ENCODE results near the gene DDX1. TPM values are rescaled to one million over a fixed set of nuclear protein-coding genes. Genes with fewer than 3 reads are reported as not detected.

Gene DDX1
- total RNA-seq, 1 experiment from 2014 or later: 115 TPM

DNA sequence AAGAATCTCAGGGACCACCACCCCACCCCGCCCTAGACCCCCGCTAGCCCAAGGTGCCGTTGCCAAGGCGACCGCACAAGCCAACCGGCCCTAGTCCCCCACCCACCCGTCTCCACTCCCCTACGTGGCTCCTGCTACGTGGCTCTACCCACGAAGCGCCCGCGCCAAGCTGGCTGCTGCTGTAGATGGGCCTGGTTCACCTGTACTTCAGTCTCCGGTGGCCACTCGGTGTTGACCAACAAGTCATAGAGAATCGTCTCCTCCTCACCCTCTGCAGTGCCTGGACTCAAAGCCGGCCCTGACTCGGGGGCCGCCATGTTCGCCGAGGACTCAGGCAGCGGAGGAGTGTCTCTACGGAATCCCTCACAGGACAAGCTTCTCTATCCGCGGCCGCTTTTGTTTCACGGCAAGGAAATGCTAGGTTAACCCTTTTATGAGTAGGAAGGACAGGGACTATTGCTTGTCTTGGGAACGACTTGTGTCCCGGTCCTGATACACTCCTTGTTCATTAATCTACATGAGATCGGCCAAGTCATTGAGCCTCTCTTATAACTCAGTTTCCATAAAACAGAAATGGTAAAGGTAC, 30.6 kb upstream of the DDX1 start, which contains the start of gene NBAS (continued):
- TF ChIP-seq, protein P1, sequence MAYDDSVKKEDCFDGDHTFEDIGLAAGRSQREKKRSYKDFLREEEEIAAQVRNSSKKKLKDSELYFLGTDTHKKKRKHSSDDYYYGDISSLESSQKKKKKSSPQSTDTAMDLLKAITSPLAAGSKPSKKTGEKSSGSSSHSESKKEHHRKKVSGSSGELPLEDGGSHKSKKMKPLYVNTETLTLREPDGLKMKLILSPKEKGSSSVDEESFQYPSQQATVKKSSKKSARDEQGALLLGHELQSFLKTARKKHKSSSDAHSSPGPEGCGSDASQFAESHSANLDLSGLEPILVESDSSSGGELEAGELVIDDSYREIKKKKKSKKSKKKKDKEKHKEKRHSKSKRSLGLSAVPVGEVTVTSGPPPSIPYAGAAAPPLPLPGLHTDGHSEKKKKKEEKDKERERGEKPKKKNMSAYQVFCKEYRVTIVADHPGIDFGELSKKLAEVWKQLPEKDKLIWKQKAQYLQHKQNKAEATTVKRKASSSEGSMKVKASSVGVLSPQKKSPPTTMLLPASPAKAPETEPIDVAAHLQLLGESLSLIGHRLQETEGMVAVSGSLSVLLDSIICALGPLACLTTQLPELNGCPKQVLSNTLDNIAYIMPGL (CRISPR knock-in tag; IDR thresholded peaks at IDR 0.05): 0 out of 2 replicates have a peak, but pooled peaks have one; percentile 47
- TF ChIP-seq, protein P2, sequence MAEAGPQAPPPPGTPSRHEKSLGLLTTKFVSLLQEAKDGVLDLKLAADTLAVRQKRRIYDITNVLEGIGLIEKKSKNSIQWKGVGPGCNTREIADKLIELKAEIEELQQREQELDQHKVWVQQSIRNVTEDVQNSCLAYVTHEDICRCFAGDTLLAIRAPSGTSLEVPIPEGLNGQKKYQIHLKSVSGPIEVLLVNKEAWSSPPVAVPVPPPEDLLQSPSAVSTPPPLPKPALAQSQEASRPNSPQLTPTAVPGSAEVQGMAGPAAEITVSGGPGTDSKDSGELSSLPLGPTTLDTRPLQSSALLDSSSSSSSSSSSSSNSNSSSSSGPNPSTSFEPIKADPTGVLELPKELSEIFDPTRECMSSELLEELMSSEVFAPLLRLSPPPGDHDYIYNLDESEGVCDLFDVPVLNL (CRISPR knock-in tag; IDR thresholded peaks at IDR 0.05; ENCODE audit: borderline replicate concordance, low read depth): no peak
- TF ChIP-seq, protein P3, sequence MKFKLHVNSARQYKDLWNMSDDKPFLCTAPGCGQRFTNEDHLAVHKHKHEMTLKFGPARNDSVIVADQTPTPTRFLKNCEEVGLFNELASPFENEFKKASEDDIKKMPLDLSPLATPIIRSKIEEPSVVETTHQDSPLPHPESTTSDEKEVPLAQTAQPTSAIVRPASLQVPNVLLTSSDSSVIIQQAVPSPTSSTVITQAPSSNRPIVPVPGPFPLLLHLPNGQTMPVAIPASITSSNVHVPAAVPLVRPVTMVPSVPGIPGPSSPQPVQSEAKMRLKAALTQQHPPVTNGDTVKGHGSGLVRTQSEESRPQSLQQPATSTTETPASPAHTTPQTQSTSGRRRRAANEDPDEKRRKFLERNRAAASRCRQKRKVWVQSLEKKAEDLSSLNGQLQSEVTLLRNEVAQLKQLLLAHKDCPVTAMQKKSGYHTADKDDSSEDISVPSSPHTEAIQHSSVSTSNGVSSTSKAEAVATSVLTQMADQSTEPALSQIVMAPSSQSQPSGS (CRISPR knock-in tag; IDR thresholded peaks at IDR 0.05; ENCODE audit: borderline replicate concordance, low read depth): no peak
- TF ChIP-seq, protein P4, sequence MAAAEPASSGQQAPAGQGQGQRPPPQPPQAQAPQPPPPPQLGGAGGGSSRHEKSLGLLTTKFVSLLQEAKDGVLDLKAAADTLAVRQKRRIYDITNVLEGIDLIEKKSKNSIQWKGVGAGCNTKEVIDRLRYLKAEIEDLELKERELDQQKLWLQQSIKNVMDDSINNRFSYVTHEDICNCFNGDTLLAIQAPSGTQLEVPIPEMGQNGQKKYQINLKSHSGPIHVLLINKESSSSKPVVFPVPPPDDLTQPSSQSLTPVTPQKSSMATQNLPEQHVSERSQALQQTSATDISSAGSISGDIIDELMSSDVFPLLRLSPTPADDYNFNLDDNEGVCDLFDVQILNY (CRISPR knock-in tag; IDR thresholded peaks at IDR 0.05): no peak
- TF ChIP-seq FOXJ3 (CRISPR knock-in tag; IDR thresholded peaks at IDR 0.05; ENCODE audit: borderline replicate concordance) (no peak), SOX15 (CRISPR knock-in tag; IDR thresholded peaks at IDR 0.05) (no peak), IRF2 (CRISPR knock-in tag; IDR thresholded peaks at IDR 0.05; ENCODE audit: borderline replicate concordance, low read depth) (no peak), SMAD4 (CRISPR knock-in tag; IDR thresholded peaks at IDR 0.05) (no peak), SMAD3 (CRISPR knock-in tag; IDR thresholded peaks at IDR 0.05; ENCODE audit: borderline replicate concordance) (no peak), GABPB1 (CRISPR knock-in tag; IDR thresholded peaks at IDR 0.05) (peak; percentile 47; the same call in 1 of the 2 replicates), OVOL2 (CRISPR knock-in tag; IDR thresholded peaks at IDR 0.05; ENCODE audit: borderline replicate concordance) (no peak), TEAD1 (CRISPR knock-in tag; IDR thresholded peaks at IDR 0.05) (0 out of 2 replicates have a peak, but pooled peaks have one; percentile 16)
- TF ChIP-seq, protein P5, sequence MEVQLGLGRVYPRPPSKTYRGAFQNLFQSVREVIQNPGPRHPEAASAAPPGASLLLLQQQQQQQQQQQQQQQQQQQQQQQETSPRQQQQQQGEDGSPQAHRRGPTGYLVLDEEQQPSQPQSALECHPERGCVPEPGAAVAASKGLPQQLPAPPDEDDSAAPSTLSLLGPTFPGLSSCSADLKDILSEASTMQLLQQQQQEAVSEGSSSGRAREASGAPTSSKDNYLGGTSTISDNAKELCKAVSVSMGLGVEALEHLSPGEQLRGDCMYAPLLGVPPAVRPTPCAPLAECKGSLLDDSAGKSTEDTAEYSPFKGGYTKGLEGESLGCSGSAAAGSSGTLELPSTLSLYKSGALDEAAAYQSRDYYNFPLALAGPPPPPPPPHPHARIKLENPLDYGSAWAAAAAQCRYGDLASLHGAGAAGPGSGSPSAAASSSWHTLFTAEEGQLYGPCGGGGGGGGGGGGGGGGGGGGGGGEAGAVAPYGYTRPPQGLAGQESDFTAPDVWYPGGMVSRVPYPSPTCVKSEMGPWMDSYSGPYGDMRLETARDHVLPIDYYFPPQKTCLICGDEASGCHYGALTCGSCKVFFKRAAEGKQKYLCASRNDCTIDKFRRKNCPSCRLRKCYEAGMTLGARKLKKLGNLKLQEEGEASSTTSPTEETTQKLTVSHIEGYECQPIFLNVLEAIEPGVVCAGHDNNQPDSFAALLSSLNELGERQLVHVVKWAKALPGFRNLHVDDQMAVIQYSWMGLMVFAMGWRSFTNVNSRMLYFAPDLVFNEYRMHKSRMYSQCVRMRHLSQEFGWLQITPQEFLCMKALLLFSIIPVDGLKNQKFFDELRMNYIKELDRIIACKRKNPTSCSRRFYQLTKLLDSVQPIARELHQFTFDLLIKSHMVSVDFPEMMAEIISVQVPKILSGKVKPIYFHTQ (CRISPR knock-in tag; IDR thresholded peaks at IDR 0.05): no peak
- TF ChIP-seq, protein P6, sequence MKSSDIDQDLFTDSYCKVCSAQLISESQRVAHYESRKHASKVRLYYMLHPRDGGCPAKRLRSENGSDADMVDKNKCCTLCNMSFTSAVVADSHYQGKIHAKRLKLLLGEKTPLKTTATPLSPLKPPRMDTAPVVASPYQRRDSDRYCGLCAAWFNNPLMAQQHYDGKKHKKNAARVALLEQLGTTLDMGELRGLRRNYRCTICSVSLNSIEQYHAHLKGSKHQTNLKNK (CRISPR knock-in tag; IDR thresholded peaks at IDR 0.05): no peak
- TF ChIP-seq, protein P7, sequence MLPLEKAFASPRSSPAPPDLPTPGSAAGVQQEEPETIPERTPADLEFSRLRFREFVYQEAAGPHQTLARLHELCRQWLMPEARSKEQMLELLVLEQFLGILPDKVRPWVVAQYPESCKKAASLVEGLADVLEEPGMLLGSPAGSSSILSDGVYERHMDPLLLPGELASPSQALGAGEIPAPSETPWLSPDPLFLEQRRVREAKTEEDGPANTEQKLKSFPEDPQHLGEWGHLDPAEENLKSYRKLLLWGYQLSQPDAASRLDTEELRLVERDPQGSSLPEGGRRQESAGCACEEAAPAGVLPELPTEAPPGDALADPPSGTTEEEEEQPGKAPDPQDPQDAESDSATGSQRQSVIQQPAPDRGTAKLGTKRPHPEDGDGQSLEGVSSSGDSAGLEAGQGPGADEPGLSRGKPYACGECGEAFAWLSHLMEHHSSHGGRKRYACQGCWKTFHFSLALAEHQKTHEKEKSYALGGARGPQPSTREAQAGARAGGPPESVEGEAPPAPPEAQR (CRISPR knock-in tag; IDR thresholded peaks at IDR 0.05): no peak
- TF ChIP-seq, protein P8, sequence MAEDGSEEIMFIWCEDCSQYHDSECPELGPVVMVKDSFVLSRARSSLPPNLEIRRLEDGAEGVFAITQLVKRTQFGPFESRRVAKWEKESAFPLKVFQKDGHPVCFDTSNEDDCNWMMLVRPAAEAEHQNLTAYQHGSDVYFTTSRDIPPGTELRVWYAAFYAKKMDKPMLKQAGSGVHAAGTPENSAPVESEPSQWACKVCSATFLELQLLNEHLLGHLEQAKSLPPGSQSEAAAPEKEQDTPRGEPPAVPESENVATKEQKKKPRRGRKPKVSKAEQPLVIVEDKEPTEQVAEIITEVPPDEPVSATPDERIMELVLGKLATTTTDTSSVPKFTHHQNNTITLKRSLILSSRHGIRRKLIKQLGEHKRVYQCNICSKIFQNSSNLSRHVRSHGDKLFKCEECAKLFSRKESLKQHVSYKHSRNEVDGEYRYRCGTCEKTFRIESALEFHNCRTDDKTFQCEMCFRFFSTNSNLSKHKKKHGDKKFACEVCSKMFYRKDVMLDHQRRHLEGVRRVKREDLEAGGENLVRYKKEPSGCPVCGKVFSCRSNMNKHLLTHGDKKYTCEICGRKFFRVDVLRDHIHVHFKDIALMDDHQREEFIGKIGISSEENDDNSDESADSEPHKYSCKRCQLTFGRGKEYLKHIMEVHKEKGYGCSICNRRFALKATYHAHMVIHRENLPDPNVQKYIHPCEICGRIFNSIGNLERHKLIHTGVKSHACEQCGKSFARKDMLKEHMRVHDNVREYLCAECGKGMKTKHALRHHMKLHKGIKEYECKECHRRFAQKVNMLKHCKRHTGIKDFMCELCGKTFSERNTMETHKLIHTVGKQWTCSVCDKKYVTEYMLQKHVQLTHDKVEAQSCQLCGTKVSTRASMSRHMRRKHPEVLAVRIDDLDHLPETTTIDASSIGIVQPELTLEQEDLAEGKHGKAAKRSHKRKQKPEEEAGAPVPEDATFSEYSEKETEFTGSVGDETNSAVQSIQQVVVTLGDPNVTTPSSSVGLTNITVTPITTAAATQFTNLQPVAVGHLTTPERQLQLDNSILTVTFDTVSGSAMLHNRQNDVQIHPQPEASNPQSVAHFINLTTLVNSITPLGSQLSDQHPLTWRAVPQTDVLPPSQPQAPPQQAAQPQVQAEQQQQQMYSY (CRISPR knock-in tag; IDR thresholded peaks at IDR 0.05): no peak
- TF ChIP-seq, protein P9, sequence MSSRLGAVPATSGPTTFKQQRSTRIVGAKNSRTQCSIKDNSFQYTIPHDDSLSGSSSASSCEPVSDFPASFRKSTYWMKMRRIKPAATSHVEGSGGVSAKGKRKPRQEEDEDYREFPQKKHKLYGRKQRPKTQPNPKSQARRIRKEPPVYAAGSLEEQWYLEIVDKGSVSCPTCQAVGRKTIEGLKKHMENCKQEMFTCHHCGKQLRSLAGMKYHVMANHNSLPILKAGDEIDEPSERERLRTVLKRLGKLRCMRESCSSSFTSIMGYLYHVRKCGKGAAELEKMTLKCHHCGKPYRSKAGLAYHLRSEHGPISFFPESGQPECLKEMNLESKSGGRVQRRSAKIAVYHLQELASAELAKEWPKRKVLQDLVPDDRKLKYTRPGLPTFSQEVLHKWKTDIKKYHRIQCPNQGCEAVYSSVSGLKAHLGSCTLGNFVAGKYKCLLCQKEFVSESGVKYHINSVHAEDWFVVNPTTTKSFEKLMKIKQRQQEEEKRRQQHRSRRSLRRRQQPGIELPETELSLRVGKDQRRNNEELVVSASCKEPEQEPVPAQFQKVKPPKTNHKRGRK (CRISPR knock-in tag; IDR thresholded peaks at IDR 0.05; ENCODE audit: borderline replicate concordance): no peak

Measured in WTC11 (cell line).